Measurements from ENCODE around the gene ICA1.

DNA sequence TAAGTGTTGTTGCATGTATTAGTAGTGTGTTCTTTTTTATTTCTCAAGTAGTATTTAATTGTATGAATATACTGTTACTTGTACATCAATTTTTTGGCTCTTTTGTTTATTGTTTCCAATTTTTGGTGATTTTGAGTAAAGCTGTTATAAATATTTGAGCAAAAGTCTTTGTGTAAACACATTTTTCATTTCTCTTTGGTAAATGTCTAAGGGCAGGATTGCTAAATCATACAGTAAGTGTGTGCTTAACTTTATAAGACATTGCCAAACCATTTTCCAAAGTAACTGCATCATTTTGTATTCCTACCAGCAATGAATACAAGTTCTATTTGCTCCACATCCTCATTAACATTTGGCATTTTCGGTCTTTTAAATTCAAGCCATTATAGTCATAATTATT is 92.8 kb downstream of the ICA1 start:
- TF ChIP-seq, protein P1, sequence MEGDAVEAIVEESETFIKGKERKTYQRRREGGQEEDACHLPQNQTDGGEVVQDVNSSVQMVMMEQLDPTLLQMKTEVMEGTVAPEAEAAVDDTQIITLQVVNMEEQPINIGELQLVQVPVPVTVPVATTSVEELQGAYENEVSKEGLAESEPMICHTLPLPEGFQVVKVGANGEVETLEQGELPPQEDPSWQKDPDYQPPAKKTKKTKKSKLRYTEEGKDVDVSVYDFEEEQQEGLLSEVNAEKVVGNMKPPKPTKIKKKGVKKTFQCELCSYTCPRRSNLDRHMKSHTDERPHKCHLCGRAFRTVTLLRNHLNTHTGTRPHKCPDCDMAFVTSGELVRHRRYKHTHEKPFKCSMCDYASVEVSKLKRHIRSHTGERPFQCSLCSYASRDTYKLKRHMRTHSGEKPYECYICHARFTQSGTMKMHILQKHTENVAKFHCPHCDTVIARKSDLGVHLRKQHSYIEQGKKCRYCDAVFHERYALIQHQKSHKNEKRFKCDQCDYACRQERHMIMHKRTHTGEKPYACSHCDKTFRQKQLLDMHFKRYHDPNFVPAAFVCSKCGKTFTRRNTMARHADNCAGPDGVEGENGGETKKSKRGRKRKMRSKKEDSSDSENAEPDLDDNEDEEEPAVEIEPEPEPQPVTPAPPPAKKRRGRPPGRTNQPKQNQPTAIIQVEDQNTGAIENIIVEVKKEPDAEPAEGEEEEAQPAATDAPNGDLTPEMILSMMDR (IDR thresholded peaks at IDR 0.05), result no peak
- no peak for TF ChIP-seq EZH2phosphoT487 (IDR thresholded peaks at IDR 0.05)

All from neural progenitor cell (in vitro differentiated cells).